GM21381 (cell line): ENCODE data around the gene ARHGAP29.
A peak's percentile ranks its signal among the peaks of the same experiment; 100 is the strongest.

ENCODE experiments used
- ATAC-seq: cut with Tn5 transposase; IDR thresholded peaks from one replicate; pipeline ENCODE4 v1.9.1; 2021; ENCODE audit warnings: mild to moderate bottlenecking, moderate library complexity; ENCODE audit not compliant: unreplicated experiment

ARHGAP29 gene

DNA sequence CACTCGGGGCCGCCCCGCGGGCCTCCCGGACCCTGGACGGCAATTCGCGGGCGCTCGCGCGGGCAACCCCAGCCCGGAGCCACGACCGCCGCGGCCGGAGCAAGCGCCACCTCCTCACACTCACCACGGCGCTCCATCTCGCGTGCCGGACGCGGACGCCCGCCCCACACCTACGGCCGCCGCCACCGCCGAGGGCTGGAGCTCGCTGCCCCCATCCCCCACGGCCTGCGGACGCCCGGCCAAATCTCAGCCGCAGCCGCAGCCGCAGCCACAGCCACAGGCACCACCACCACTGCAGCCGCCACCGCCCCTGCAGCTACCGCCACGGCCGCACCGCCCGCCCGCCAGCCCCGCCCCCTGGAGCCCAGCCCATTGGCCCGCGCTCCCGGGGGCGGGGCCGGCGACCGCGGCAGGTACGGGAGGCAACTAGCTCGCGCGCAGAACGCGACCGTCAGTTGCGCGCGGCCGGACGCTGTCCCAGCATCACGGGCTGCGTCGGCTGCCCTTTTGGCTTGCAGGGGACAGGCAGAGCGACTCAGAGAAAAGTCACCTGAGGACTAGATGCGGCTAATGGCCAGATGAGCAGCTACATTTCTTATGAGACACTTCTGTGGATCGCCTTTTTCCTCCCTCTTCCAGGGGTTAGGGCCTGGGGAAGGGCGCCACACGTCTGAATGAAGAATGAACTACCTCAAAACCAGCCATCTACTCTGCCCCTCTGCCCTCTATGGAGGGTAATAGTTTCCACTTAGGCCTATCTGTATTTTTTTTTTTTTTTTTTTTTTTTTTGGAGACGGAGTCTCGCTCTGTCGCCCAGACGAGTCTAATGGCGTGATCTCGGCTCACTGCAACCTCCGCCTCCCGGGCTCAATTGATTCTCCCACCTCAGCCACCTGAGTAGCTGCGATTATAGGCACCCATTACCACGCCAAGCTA lies at the start of gene ARHGAP29:
TSS of gene ARHGAP29 (minus strand) at position 294 of the 936 bp plus-strand sequence. CDS start 5,973 bp downstream, outside the sequence.
- no peak for ATAC-seq

- no peak for ATAC-seq
Observed at GRCh38 chr1:94286864-94287437, 49.6 kb upstream of the ARHGAP29 start.

- no peak for ATAC-seq
Observed at GRCh38 chr1:94285031-94285654, 47.8 kb upstream of the ARHGAP29 start.

DNA sequence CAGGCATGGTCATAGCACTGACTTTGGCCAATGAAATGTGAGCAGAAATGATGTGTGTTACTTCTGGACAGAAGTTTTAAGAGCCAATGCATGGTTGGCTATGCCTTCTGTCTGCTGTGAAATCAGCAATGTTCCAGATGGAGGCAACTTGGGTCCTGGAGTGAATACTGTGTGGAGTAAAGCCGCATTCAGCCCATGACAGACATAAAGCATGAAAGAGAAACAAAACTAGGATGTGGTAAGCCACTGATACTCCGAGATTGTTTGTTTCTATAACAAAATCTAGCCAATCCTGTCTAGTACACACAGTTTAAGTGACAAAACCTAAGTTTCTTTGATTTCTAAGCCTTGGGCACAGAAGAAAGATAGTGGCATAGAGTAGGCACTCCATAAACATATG lies 47.1 kb upstream of the ARHGAP29 start:
- ATAC-seq: peak; percentile 81

DNA sequence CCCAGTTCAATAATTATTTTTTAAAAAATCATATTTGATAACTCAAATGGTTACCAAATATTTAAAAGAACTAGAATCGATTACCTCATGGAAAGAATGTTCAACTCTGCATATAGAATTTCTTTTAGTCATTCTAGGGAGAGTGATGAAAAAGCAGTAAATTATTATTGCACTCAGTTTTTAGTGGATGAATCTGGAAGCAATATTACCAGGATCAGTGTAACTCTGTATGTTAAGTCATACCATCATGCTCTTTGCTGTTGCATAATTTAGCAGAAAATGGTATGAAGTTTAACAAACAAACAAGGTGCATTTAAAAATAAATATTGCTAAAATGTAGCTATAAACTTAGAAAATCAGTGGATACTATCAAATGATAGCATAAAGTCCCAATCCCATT lies 46.1 kb upstream of the ARHGAP29 start:
- ATAC-seq: no peak

DNA sequence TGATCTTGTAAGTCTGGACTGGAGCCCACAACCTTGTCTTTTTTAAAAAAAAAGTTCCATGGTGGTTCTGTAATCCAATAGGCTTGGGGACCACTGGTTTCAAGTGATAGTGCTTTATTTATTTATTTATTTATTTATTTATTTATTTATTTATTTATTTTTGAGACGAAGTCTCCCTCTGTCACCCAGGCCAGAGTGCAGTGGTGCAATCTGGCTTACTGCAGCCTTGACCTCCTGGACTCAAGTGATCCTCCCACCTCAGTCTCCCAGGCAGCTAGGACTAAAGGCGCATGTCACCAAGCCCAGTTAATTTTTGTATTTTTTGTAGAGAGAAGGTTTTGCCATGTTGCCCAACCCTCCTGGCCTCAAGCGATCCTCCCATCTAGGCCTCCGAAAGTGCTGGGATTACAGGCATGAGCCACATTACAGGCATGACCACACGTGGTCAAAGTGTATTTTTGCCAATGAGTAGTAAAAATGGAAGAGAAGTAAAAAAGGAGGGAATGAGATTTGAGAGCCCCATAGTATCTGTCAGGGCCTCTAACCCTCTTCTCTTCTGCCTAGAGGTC lies 44.8 kb upstream of the ARHGAP29 start:
- no peak for ATAC-seq

DNA sequence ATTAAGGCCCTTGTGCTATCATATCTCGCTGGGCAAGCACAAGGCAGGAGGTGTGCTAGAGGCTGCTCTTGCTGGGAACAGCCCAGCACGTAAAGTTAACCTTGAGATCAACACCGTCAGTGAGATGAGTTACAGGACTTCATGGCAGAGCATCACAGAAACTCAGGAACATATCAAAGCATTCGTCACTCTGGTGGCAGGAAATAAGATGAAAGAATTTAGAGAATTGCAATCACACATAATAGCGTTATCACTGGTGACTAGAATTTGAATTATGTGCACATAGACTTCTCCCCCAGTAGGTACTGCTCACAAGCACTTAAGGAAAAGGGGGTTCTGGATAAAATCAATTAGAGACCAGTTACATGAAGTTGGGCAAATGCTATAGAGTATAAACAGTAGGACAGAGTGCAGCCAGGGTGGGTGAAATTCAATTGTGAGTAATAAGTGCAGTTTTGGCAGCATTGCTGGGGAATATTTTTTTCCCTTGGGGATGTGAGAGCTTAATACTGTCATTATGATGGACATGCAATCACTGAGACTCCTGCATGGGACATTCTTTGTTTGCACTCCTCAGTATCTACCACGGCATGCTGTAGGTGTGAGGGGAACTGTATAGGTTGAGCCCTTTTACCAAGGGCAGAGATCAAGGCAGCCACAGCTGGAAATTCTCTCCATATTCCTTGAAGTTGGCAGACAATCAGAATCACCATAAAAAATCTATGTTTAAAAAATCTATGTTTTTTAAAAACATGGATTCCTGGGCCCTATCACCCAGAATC lies 44.2 kb upstream of the ARHGAP29 start:
- no peak for ATAC-seq

DNA sequence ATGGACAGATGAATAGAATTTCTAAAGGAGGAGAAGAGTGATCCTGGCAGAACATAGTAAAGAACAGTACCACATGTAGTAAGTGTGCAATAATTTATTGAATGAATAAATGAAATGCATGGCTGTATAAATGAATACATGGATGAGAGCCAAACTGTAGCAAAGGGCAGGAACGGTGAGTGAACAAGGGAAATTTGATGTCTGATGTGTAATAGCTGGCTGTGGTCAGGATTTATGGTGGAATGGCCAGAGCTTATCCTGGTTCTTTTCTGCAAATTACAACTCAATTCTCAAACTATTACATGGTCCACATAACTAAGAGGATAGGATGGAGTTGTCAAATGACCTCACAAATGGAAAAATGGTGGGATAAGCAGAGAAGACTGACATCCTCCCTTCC lies 43.2 kb upstream of the ARHGAP29 start:
- no peak for ATAC-seq

DNA sequence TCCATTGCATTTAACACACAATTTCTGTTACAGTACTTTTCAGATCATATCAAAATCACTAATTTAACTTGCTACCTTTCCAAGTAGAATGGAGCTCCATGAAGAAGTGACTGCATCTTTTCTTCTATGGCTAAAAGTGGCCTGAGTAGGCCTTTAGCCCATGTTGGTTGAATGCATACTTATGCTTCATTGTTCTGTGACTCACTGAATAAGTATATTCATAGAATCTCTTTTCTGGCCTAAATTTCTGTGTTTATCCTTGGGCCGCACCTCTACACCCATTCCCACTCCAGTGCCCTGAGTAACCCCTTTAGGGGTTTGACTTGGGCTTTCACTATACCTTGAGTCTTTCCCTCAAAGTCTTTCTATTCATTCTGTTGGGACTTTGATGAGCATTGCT lies 42.1 kb upstream of the ARHGAP29 start:
- no peak for ATAC-seq

DNA sequence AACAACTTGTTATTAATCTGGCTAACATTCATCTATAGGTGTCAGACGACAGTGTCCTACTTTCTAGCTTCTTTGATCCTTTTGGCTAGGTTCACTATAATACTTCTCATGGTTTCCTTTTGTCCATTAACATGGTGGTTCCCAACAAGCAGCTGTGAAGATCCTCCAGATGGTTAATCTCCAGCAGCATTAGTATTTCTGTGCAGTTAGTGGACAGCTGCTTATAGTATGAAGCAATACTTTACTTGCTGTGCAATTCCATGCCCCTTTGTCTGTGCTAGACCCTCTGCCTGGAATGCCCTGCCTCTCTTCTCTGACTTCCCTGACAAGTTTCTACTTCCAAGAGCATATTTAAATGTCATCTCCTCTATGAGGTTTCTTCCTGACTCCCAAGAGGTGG lies 41.7 kb upstream of the ARHGAP29 start:
- no peak for ATAC-seq

DNA sequence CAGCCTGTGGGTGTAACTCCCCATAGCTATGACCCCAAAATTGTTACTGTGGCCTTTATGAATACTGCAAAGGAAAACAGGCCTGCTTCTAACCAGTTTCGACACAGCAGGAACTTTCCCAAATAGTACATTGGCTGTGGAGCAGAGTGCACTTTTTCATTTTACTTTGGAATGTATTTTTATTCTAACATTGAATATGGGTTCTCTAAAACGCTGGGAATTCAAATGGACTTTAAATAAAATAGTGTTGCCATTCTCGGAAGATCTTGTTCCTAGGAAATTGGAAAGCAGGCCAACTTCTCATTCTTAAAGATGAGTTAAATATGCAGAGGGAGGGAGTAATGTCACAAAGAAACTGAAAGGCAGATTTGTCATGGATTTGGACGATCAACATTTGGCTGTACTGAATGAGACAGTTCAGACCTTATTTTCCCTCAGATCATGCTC lies 39.6 kb upstream of the ARHGAP29 start:
- ATAC-seq: no peak

DNA sequence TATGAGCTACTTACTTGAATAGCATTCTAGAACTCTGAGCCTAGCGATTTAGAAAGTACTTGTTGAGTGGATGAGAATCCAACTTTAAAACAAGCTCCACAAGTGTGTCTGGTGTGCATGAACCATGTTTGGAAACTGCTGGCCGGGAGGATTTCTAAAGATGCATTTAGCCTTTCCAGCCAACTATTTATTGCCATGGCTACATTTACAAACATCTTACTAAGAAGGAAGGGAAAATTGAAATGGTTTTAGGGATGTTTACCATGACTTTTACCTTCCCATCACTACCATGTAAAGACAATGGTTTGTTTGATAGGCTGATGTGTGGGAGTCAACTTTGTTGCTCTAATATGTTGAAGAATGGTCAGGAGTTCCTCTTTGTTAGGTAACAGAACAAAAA lies 37.7 kb upstream of the ARHGAP29 start:
- ATAC-seq: no peak

DNA sequence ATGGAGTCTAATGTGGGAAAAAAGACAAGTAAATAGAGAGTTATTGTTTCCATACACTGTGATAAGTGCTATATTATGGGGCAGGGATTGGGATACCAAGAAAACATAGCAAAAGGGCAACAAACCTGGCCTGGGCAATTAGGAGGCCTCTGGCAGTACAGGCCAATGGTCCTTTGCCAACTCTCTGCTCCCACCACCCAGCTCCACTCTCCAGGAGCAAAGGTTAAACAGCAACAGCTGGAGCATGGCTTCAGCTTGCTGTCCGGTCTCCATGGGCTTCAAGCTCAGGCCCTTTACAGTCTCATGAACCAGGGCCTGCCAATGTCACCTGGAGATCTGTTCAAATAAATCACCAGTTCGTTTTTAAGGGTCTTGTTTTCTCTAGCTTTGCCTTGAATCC lies 37.2 kb upstream of the ARHGAP29 start:
- no peak for ATAC-seq

GRCh38 chr1:94273111-94273510 lies 35.7 kb upstream of the ARHGAP29 start:
- ATAC-seq: no peak

- no peak for ATAC-seq
Observed at GRCh38 chr1:94272388-94272787, 35.0 kb upstream of the ARHGAP29 start.

DNA sequence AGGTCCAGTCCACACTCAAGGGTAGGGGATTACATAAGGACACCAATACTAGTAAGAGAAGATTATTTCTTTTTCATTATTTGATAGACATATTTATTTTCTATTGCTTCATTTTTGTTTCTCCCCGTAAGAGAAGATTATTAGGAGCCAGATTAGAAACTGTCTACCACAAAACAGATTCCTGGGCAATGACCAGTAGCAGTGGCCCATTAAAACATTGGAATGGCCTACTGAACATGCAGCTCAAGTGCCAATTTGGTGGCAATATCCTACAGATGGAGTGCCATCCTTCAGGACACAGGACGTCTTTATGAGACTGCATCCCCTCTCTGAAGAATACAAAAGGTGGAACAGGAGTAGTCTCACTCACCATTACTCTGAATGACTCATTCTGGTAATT lies 34.0 kb upstream of the ARHGAP29 start:
- no peak for ATAC-seq

GRCh38 chr1:94270801-94271203 lies 33.4 kb upstream of the ARHGAP29 start:
- no peak for ATAC-seq

- no peak for ATAC-seq
Observed at GRCh38 chr1:94269921-94270320, 32.5 kb upstream of the ARHGAP29 start.

DNA sequence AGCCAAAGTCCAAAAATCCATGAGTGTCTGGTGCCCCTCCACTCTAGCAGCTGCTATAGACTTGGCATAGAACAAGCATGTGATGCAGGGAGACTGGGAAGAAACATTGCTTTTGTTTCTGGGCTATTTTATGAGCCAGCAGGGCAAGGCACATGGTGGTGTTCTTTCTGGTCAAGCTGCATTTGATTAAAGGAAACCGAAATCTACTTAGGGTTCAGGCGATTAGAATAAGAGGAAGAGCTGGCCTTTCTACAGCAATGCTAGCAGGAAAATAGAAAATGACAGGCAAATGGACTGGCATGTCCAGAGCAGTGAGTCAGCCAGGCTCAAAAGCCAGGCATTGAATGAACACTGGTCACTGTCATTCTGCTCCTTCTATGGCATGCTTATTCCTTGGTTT lies 28.5 kb upstream of the ARHGAP29 start:
- ATAC-seq: no peak

DNA sequence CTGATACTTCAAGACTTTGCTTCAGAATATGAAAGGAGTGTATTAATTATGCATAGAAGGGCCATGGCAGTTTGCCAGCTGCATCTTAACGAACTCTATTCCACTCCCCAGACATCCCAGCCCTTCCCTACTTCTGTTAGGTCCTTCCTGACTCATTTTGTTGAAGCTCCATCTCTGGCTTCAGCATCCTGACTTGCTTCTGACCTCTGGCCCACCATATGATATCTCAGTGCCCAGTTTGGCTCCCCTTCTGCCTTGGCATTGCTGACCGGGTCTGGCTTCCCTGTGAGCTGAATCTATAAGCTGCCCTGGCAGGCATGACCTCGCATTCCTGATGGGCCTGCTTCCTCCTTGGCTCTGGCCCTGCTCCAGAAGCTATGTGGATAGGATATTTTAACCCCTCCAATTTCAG lies 27.6 kb upstream of the ARHGAP29 start:
- ATAC-seq: no peak
